ENCODE results near the gene VWA3B. TPM values are rescaled to one million over a fixed set of nuclear protein-coding genes. Genes with fewer than 3 reads are reported as not detected.
"Not testable (repeated sequence)": the region's sequence is repeated elsewhere in the genome, so short reads cannot be mapped to it uniquely, and the experiment has no call there.

The VWA3B gene
- total RNA-seq: not detected in 2 replicates

GRCh38 chr2:98086491-98087446 lies at the start of gene VWA3B:
VWA3B (plus strand) TSS chr2:98087167; CDS start chr2:98093093, 5,926 bp downstream.
- intact Hi-C loops (cut with micrococcal nuclease): loop anchor here (2.0 to 5.0 kb wide), 2 partner anchors 74 to 280 kb away; no protein-coding TSS in a partner anchor
- DNase-seq: peak; percentile 91
- H3K36me3 Mint-ChIP-seq (ENCODE audit: low read depth): no peaks in the 10 kb centered on the region
- H3K27ac Mint-ChIP-seq: no peak within 1 kb of the TSS
- H3K4me1 Mint-ChIP-seq: peaks cover 22% of the 10 kb centered on the region
- peaks cover 26% of the 10 kb centered on the region for H3K27me3 Mint-ChIP-seq
- peak within 1 kb of the TSS; percentile 81 for H3K4me3 Mint-ChIP-seq
- H3K9me3 Mint-ChIP-seq: no peaks in the 10 kb centered on the region

- H3K27me3 Mint-ChIP-seq: peaks cover 3% of the 10 kb centered on the region
- H3K9me3 Mint-ChIP-seq: peaks cover 6% of the 10 kb centered on the region
- no peak for DNase-seq
- no peaks in the 10 kb centered on the region for H3K4me1 Mint-ChIP-seq
- intact Hi-C loops (cut with micrococcal nuclease): no loop called here
- no peak overlapping the region for H3K27ac Mint-ChIP-seq
- H3K36me3 Mint-ChIP-seq (ENCODE audit: low read depth): no peaks in the 10 kb centered on the region
- no peak overlapping the region for H3K4me3 Mint-ChIP-seq
These were observed 49.8 kb upstream of the VWA3B start for GRCh38 chr2:98037206-98037605.

GRCh38 chr2:98037666-98038336 lies 49.2 kb upstream of the VWA3B start:
- peaks cover 6% of the 10 kb centered on the region for H3K9me3 Mint-ChIP-seq
- peaks cover 3% of the 10 kb centered on the region for H3K27me3 Mint-ChIP-seq
- DNase-seq: no peak
- intact Hi-C loops (cut with micrococcal nuclease): no loop called here
- H3K4me1 Mint-ChIP-seq: no peaks in the 10 kb centered on the region
- no peaks in the 10 kb centered on the region for H3K36me3 Mint-ChIP-seq (ENCODE audit: low read depth)
- H3K27ac Mint-ChIP-seq: no peak overlapping the region
- H3K4me3 Mint-ChIP-seq: no peak overlapping the region

- intact Hi-C loops (cut with micrococcal nuclease): no loop called here
- Mint-ChIP-seq H3K27ac (no peak overlapping the region), H3K36me3 (ENCODE audit: low read depth) (no peaks in the 10 kb centered on the region), H3K4me1 (no peaks in the 10 kb centered on the region), H3K9me3 (peaks cover 15% of the 10 kb centered on the region), H3K4me3 (no peak overlapping the region), H3K27me3 (peaks cover 6% of the 10 kb centered on the region)
- DNase-seq: no peak
These were observed 47.7 kb upstream of the VWA3B start for GRCh38 chr2:98039085-98039756.

GRCh38 chr2:98040331-98040939 lies 46.5 kb upstream of the VWA3B start:
- Mint-ChIP-seq H3K9me3 (peaks cover 23% of the 10 kb centered on the region), H3K4me1 (no peaks in the 10 kb centered on the region), H3K27me3 (peaks cover 3% of the 10 kb centered on the region), H3K27ac (no peak overlapping the region), H3K36me3 (ENCODE audit: low read depth) (no peaks in the 10 kb centered on the region), H3K4me3 (no peak overlapping the region)
- no peak for DNase-seq
- intact Hi-C loops (cut with micrococcal nuclease): no loop called here

- H3K4me1 Mint-ChIP-seq: no peaks in the 10 kb centered on the region
- peaks cover 23% of the 10 kb centered on the region for H3K9me3 Mint-ChIP-seq
- H3K27me3 Mint-ChIP-seq: peaks cover 6% of the 10 kb centered on the region
- intact Hi-C loops (cut with micrococcal nuclease): no loop called here
- no peak overlapping the region for H3K4me3 Mint-ChIP-seq
- H3K27ac Mint-ChIP-seq: no peak overlapping the region
- no peaks in the 10 kb centered on the region for H3K36me3 Mint-ChIP-seq (ENCODE audit: low read depth)
- no peak for DNase-seq
These were observed 43.9 kb upstream of the VWA3B start for GRCh38 chr2:98043101-98043500.

GRCh38 chr2:98044730-98045129 lies 42.2 kb upstream of the VWA3B start:
- H3K27me3 Mint-ChIP-seq; DNase-seq; H3K36me3 Mint-ChIP-seq (ENCODE audit: low read depth); H3K4me1 Mint-ChIP-seq; H3K27ac Mint-ChIP-seq; intact Hi-C loops (cut with micrococcal nuclease); H3K4me3 Mint-ChIP-seq: not testable (repeated sequence)
- peaks cover 23% of the 10 kb centered on the region for H3K9me3 Mint-ChIP-seq

- H3K27ac Mint-ChIP-seq: no peak overlapping the region
- H3K4me3 Mint-ChIP-seq: no peak overlapping the region
- H3K36me3 Mint-ChIP-seq (ENCODE audit: low read depth): no peaks in the 10 kb centered on the region
- H3K9me3 Mint-ChIP-seq: peaks cover 3% of the 10 kb centered on the region
- peaks cover 8% of the 10 kb centered on the region for H3K27me3 Mint-ChIP-seq
- no peaks in the 10 kb centered on the region for H3K4me1 Mint-ChIP-seq
- DNase-seq: no peak
- intact Hi-C loops (cut with micrococcal nuclease): no loop called here
These were observed 36.9 kb upstream of the VWA3B start for GRCh38 chr2:98050070-98050469.

GRCh38 chr2:98058191-98058975 lies 28.6 kb upstream of the VWA3B start:
- intact Hi-C loops (cut with micrococcal nuclease): no loop called here
- DNase-seq: no peak
- Mint-ChIP-seq H3K9me3 (peaks cover 3% of the 10 kb centered on the region), H3K36me3 (ENCODE audit: low read depth) (no peaks in the 10 kb centered on the region), H3K27me3 (peaks cover 6% of the 10 kb centered on the region), H3K27ac (no peak overlapping the region), H3K4me1 (no peaks in the 10 kb centered on the region), H3K4me3 (no peak overlapping the region)

GRCh38 chr2:98060277-98060676 lies 26.7 kb upstream of the VWA3B start:
- no peak overlapping the region for H3K27ac Mint-ChIP-seq
- no peak for DNase-seq
- intact Hi-C loops (cut with micrococcal nuclease): no loop called here
- H3K27me3 Mint-ChIP-seq: peaks cover 12% of the 10 kb centered on the region
- H3K4me1 Mint-ChIP-seq: no peaks in the 10 kb centered on the region
- H3K4me3 Mint-ChIP-seq: no peak overlapping the region
- H3K36me3 Mint-ChIP-seq (ENCODE audit: low read depth): no peaks in the 10 kb centered on the region
- H3K9me3 Mint-ChIP-seq: peaks cover 3% of the 10 kb centered on the region

- intact Hi-C loops (cut with micrococcal nuclease): no loop called here
- Mint-ChIP-seq H3K9me3 (peaks cover 3% of the 10 kb centered on the region), H3K4me3 (no peak overlapping the region), H3K27me3 (peaks cover 12% of the 10 kb centered on the region), H3K4me1 (no peaks in the 10 kb centered on the region), H3K36me3 (ENCODE audit: low read depth) (no peaks in the 10 kb centered on the region), H3K27ac (no peak overlapping the region)
- no peak for DNase-seq
These were observed 23.6 kb upstream of the VWA3B start for GRCh38 chr2:98063291-98063854.

GRCh38 chr2:98065808-98066207 lies 21.2 kb upstream of the VWA3B start:
- no peaks in the 10 kb centered on the region for H3K36me3 Mint-ChIP-seq (ENCODE audit: low read depth)
- H3K27ac Mint-ChIP-seq: no peak overlapping the region
- intact Hi-C loops (cut with micrococcal nuclease): no loop called here
- no peak for DNase-seq
- H3K9me3 Mint-ChIP-seq: peaks cover 3% of the 10 kb centered on the region
- no peaks in the 10 kb centered on the region for H3K4me1 Mint-ChIP-seq
- H3K27me3 Mint-ChIP-seq: peaks cover 10% of the 10 kb centered on the region
- H3K4me3 Mint-ChIP-seq: no peak overlapping the region

GRCh38 chr2:98067160-98067559 lies 19.8 kb upstream of the VWA3B start:
- DNase-seq: no peak
- H3K4me3 Mint-ChIP-seq: no peak overlapping the region
- no peaks in the 10 kb centered on the region for H3K4me1 Mint-ChIP-seq
- no peaks in the 10 kb centered on the region for H3K9me3 Mint-ChIP-seq
- intact Hi-C loops (cut with micrococcal nuclease): no loop called here
- peaks cover 10% of the 10 kb centered on the region for H3K27me3 Mint-ChIP-seq
- H3K27ac Mint-ChIP-seq: no peak overlapping the region
- no peaks in the 10 kb centered on the region for H3K36me3 Mint-ChIP-seq (ENCODE audit: low read depth)
